GM12878 (cell line): ENCODE results near the gene EID1. TPM values are rescaled to one million over a fixed set of nuclear protein-coding genes. Genes with fewer than 3 reads are reported as not detected.

Experiments
- ATAC-seq: fragments of 200-7000 bp; cut with Tn5 transposase; 3 replicates; pipeline ENCODE4 v1.9.1; 2020; ENCODE audit warnings: mild to moderate bottlenecking, moderate library complexity
- BruUV-seq: library from RNA; stranded (reverse); fragments of 400-500 nt; replicated peaks from 2 replicates; lab custom pipeline; 2021; lab: Mats Ljungman, UMichigan
- CTCF ChIA-PET: fragments of 300-600 bp; sonication (Branson Sonifier 250); formaldehyde crosslinking; extraction: SDS; loops from one replicate; lab custom pipeline; 2021; ENCODE audit warnings: inconsistent platforms; lab: Yijun Ruan, JAX
- POLR2A ChIA-PET: fragments of 350-600 bp; formaldehyde crosslinking; extraction: SDS; loops from one replicate; lab custom pipeline; 2021; ENCODE audit warnings: inconsistent platforms; lab: Charles Lee
- RAD21 ChIA-PET: fragments of 300-600 bp; sonication (Branson Sonifier 250); formaldehyde crosslinking; loops from one replicate; lab custom pipeline; 2023; ENCODE audit warnings: antibody characterized with exemption; ENCODE audit not compliant: unreplicated experiment; lab: Charles Lee
- SMC1A ChIA-PET: fragments of 300-600 bp; sonication (Branson Sonifier 250); formaldehyde crosslinking; loops from one replicate; lab custom pipeline; 2023; ENCODE audit not compliant: unreplicated experiment, uncharacterized antibody; lab: Charles Lee
- DNase-seq: peaks from one replicate; pipeline ENCODE4 v3.0.0-alpha.2; 2011; ENCODE audit warnings: low read depth, low spot score
- FAIRE-seq: peaks from 3 replicates; lab custom pipeline; 2011; peaks lifted over from hg19 to GRCh38; lab: Jason Lieb, UNC
- H2AFZ ChIP-seq: 2 replicates; pipeline ENCODE4 v1.6.0; 2011; ENCODE audit warnings: low read depth, low read length, control low read depth; ENCODE audit not compliant: control insufficient read depth
- H3K27ac ChIP-seq: 2 replicates; pipeline ENCODE4 v1.5.1; 2011; ENCODE audit warnings: control low read depth; ENCODE audit not compliant: control insufficient read depth, insufficient read depth
- H3K27me3 ChIP-seq, 2 experiments: replicated peaks in 1 of 2; 2 replicates each; pipeline versions ENCODE4 v1.6.0 to v1.6.1; 2011; ENCODE audit warnings: low read length in 1 of 2; ENCODE audit not compliant: control insufficient read depth in 2 of 2, insufficient read depth in 2 of 2
- H3K36me3 ChIP-seq, 2 experiments: 2 replicates each; pipeline ENCODE4 v1.5.1; 2011; ENCODE audit warnings: low read length in 1 of 2; ENCODE audit not compliant: control insufficient read depth in 2 of 2, insufficient read depth in 2 of 2
- H3K4me1 ChIP-seq: 2 replicates; pipeline ENCODE4 v1.6.1; 2011; ENCODE audit warnings: mild to moderate bottlenecking, low read length, moderate library complexity, mixed read lengths; ENCODE audit not compliant: control insufficient read depth, insufficient read depth
- H3K4me2 ChIP-seq: 2 replicates; pipeline ENCODE4 v1.6.0; 2011; ENCODE audit warnings: control low read depth; ENCODE audit not compliant: control insufficient read depth, insufficient read depth
- H3K4me3 ChIP-seq: fragments of 200-600 bp; sonication (generic); 2 replicates; pipeline ENCODE4 v1.5.1; 2016
- H3K79me2 ChIP-seq: 2 replicates; pipeline ENCODE4 v1.6.0; 2011; ENCODE audit warnings: low read length; ENCODE audit not compliant: control insufficient read depth, insufficient read depth
- H3K9ac ChIP-seq: 2 replicates; pipeline ENCODE4 v1.8.0; 2011; ENCODE audit warnings: low read length, control low read depth, mixed read lengths; ENCODE audit not compliant: control insufficient read depth, insufficient read depth
- H3K9me3 ChIP-seq: replicated peaks from 3 replicates; pipeline ENCODE4 v1.5.1; 2011; ENCODE audit warnings: mild to moderate bottlenecking, low read length; ENCODE audit not compliant: control insufficient read depth, insufficient read depth
- H4K20me1 ChIP-seq: 2 replicates; pipeline ENCODE4 v1.6.0; 2011; ENCODE audit not compliant: control insufficient read depth, insufficient read depth
- BCL11A ChIP-seq: IDR thresholded peaks from 2 replicates; pipeline ENCODE4 v1.6.1; 2011; ENCODE audit warnings: low read depth, low read length
- BMI1 ChIP-seq: fragments of 450-650 bp; IDR thresholded peaks from 2 replicates; pipeline ENCODE4 v1.6.1; 2016; ENCODE audit warnings: mild to moderate bottlenecking, moderate library complexity, borderline replicate concordance
- FOS ChIP-seq: IDR thresholded peaks from 3 replicates; pipeline ENCODE4 v1.6.1; 2011; ENCODE audit warnings: borderline replicate concordance; ENCODE audit not compliant: insufficient read length; ENCODE audit errors: extremely low read depth
- HDGF ChIP-seq: fragments of 450-650 bp; IDR thresholded peaks from 2 replicates; pipeline ENCODE4 v1.6.1; 2016; ENCODE audit warnings: antibody characterized with exemption
- IKZF1 ChIP-seq: fragments of 450-650 bp; conservative IDR thresholded peaks from 2 replicates; pipeline ENCODE4 v1.6.1; 2017; ENCODE audit warnings: antibody characterized with exemption, mild to moderate bottlenecking
- LARP7 ChIP-seq: fragments of 450-650 bp; IDR thresholded peaks from 2 replicates; pipeline ENCODE4 v1.6.1; 2017; ENCODE audit warnings: mild to moderate bottlenecking
- MTA3 ChIP-seq: IDR thresholded peaks from 2 replicates; pipeline ENCODE4 v1.6.1; 2012; ENCODE audit warnings: low read length, inconsistent platforms, borderline replicate concordance
- NR2F1 ChIP-seq: fragments of 450-650 bp; conservative IDR thresholded peaks from 2 replicates; pipeline ENCODE4 v1.6.1; 2017; ENCODE audit warnings: mild to moderate bottlenecking
- RAD51 ChIP-seq: fragments of 450-650 bp; IDR thresholded peaks from 2 replicates; pipeline ENCODE4 v1.6.1; 2016; ENCODE audit warnings: moderate library complexity, mild to moderate bottlenecking, inconsistent platforms
- SRF ChIP-seq, 2 experiments: IDR thresholded peaks; 2 replicates each; pipeline ENCODE4 v1.6.1; 2011; ENCODE audit warnings: low read depth in 2 of 2, low read length in 2 of 2, mild to moderate bottlenecking in 1 of 2, moderate library complexity in 1 of 2
- STAT3 ChIP-seq: IDR thresholded peaks from 2 replicates; pipeline ENCODE4 v1.6.1; 2011; ENCODE audit warnings: low read depth, low read length, improper control_type of control experiment
- SUZ12 ChIP-seq: fragments of 200-600 bp; sonication (generic); IDR thresholded peaks from one replicate; pipeline ENCODE4 v1.6.1; 2018; ENCODE audit warnings: antibody characterized with exemption, mild to moderate bottlenecking; ENCODE audit not compliant: unreplicated experiment
- TBL1XR1 ChIP-seq: IDR thresholded peaks from 2 replicates; pipeline ENCODE4 v1.6.1; 2012; ENCODE audit warnings: low read depth, low read length, improper control_type of control experiment
- YY1 ChIP-seq: IDR thresholded peaks from 2 replicates; pipeline ENCODE4 v1.6.1; 2011; ENCODE audit warnings: low read depth, mild to moderate bottlenecking, low read length
- ZBED1 ChIP-seq: IDR thresholded peaks from 2 replicates; pipeline ENCODE4 v1.6.1; 2016; ENCODE audit warnings: borderline replicate concordance
- WGBS: methylation state at CpG from one replicate; pipeline ENCODE4 v1.1.6; 2016; ENCODE audit warnings: low lambda C conversion rate; ENCODE audit not compliant: insufficient replicate concordance, insufficient coverage; ENCODE audit errors: missing lambda C conversion rate; 5-methylcytosine and 5-hydroxymethylcytosine counted together
- in situ Hi-C: fragments of 300-500 bp; cut with MboI; formaldehyde crosslinking; loops from 9 replicates; pipeline ENCODE4 v1.14.3; 2018; ENCODE audit warnings: mixed read lengths
- intact Hi-C: fragments of 100-400 bp; cut with micrococcal nuclease; formaldehyde crosslinking; loops from one replicate; pipeline ENCODE4 v1.14.2; 2022; ENCODE audit not compliant: unreplicated experiment
- polyA plus RNA-seq, 11 experiments: library from polyadenylated mRNA; depleted of rRNA in 4 of 11; unstranded in 6 of 11; stranded (reverse) in 5 of 11; fragments of >200 nt; fragmentation: Nextera tagmentation in 4 of 11; fragmentation: Illumina TruSeq in 1 of 11; extraction: Ambion mirVana in 4 of 11; extraction: Trizol in 1 of 11; gene quantifications; 1 replicate in 1 of 11; 2 replicates in 10 of 11; pipeline versions ENCODE4 v1.2.1 to v1.2.3, GENCODE V29; 2011 to 2016; ENCODE audit warnings: inconsistent platforms in 2 of 11, missing spikeins in 2 of 11, low read depth in 1 of 11
- total RNA-seq, 4 experiments: library from RNA; depleted of rRNA in 3 of 4; stranded (reverse); fragments of >200 nt in 3 of 4; fragmentation: Illumina TruSeq in 1 of 4; extraction: Trizol in 1 of 4; gene quantifications; 2 replicates each; pipeline versions ENCODE4 v1.2.1 to v1.2.3, GENCODE V29; 2013 to 2021

The EID1 gene
- total and polyA plus RNA-seq, 10 of the 15 experiments (the other 5 are each of a cell fraction or from before 2014, with no cell fraction given) = 45.6 to 210 (median 124) TPM

- in situ Hi-C loops = no loop called here
- RAD21 ChIA-PET = no interaction called here
- no peaks in the 10 kb centered on the region for H3K27me3 ChIP-seq
- no peak overlapping the region for H3K9ac ChIP-seq
- H3K4me1 ChIP-seq = peaks cover 4% of the 10 kb centered on the region
- H3K36me3 ChIP-seq = no peaks in the 10 kb centered on the region
- 94% methylated on average over 2 of the region's 2 CpGs for WGBS
- H3K27ac ChIP-seq = no peak overlapping the region
- CTCF ChIA-PET = no interaction called here
- no TSS peak for BruUV-seq
- intact Hi-C loops = loop anchor here (5.0 kb wide), 1 partner anchor 84 kb away; no protein-coding TSS in a partner anchor
- DNase-seq = no peak
- no peak for ATAC-seq
- SMC1A ChIA-PET = no interaction called here
- H3K79me2 ChIP-seq = peaks cover 18% of the 10 kb centered on the region
- FAIRE-seq = no peak
- no peak overlapping the region for H3K4me2 ChIP-seq
- H3K4me3 ChIP-seq = no peak overlapping the region
- POLR2A ChIA-PET = no interaction called here
- TF ChIP-seq BCL11A (no peak), LARP7 (no peak), YY1 (no peak), FOS (no peak), STAT3 (no peak), NR2F1 (no peak), SRF (IDR thresholded peaks at IDR 0.05; ENCODE audit: low read depth in 2 of 2, low read length in 2 of 2) (no peak), ZBED1 (no peak), MTA3 (no peak), IKZF1 (no peak), BMI1 (no peak), TBL1XR1 (no peak), HDGF (no peak), RAD51 (no peak), SUZ12 (no peak)
- H2AFZ ChIP-seq = no peak overlapping the region
- H3K9me3 ChIP-seq = no peaks in the 10 kb centered on the region
- H4K20me1 ChIP-seq = no peaks in the 10 kb centered on the region; the same call in 1 of the 2 replicates
Observed at GRCh38 chr15:48883699-48884098, 5.8 kb downstream of the EID1 start.
